HepG2 (cell line): ENCODE data around the gene HPD. TPM values are rescaled to one million over a fixed set of nuclear protein-coding genes. Genes with fewer than 3 reads are reported as not detected.

ENCODE experiments used
- BORCS8-MEF2B ChIP-seq: sonication (generic); formaldehyde crosslinking; IDR thresholded peaks from 2 replicates; pipeline ENCODE4 v1.8.0; 2022; ENCODE audit warnings: mild to moderate bottlenecking, missing genetic modification reagents
- CREBL2 ChIP-seq: sonication (generic); formaldehyde crosslinking; IDR thresholded peaks from 2 replicates; pipeline ENCODE4 v1.8.1; 2023; ENCODE audit warnings: missing genetic modification reagents, mild to moderate bottlenecking, borderline replicate concordance
- ESRRA ChIP-seq: sonication (generic); formaldehyde crosslinking; IDR thresholded peaks from 2 replicates; pipeline ENCODE4 v1.5.1; 2020; ENCODE audit warnings: mild to moderate bottlenecking, low read depth, missing genetic modification reagents
- FOXP1 ChIP-seq, 2 experiments: fragments of 450-650 bp in 1 of 2; IDR thresholded peaks; 2 replicates each; pipeline ENCODE4 v1.6.1; 2017 to 2018; ENCODE audit warnings: antibody characterized with exemption in 1 of 2
- KAT8 ChIP-seq: IDR thresholded peaks from 2 replicates; pipeline ENCODE4 v1.6.1; 2016; ENCODE audit warnings: missing genetic modification reagents, missing compliant biosample characterization
- MTF1 ChIP-seq: sonication (generic); formaldehyde crosslinking; IDR thresholded peaks from 2 replicates; pipeline ENCODE4 v1.5.0; 2020; ENCODE audit warnings: missing genetic modification reagents
- MZF1 ChIP-seq: sonication (generic); formaldehyde crosslinking; IDR thresholded peaks from 2 replicates; pipeline ENCODE4 v1.8.1; 2023; ENCODE audit warnings: mild to moderate bottlenecking, missing genetic modification reagents, borderline replicate concordance
- NAIF1 ChIP-seq: sonication (generic); formaldehyde crosslinking; IDR thresholded peaks from 2 replicates; pipeline ENCODE4 v1.5.0; 2020; ENCODE audit warnings: mild to moderate bottlenecking, missing genetic modification reagents, borderline replicate concordance
- POLR2AphosphoS5 ChIP-seq: IDR thresholded peaks from 2 replicates; pipeline ENCODE4 v1.6.1; 2012; ENCODE audit warnings: low read depth, low read length
- RORA ChIP-seq: sonication (generic); formaldehyde crosslinking; IDR thresholded peaks from 2 replicates; pipeline ENCODE4 v1.5.0; 2020; ENCODE audit warnings: mild to moderate bottlenecking, missing genetic modification reagents, moderate library complexity
- TBP ChIP-seq: sonication (generic); formaldehyde crosslinking; IDR thresholded peaks from 2 replicates; pipeline ENCODE4 v1.5.0; 2020; ENCODE audit warnings: missing genetic modification reagents
- ZFP62 ChIP-seq: sonication (generic); formaldehyde crosslinking; IDR thresholded peaks from 2 replicates; pipeline ENCODE4 v1.4.0; 2020; ENCODE audit warnings: missing genetic modification reagents
- ZMYM4 ChIP-seq: sonication (generic); formaldehyde crosslinking; IDR thresholded peaks from 2 replicates; pipeline ENCODE4 v1.8.1; 2023; ENCODE audit warnings: mild to moderate bottlenecking, missing genetic modification reagents
- ZNF274 ChIP-seq: sonication (generic); formaldehyde crosslinking; IDR thresholded peaks from 2 replicates; pipeline ENCODE4 v1.5.1; 2020; ENCODE audit warnings: mild to moderate bottlenecking, missing genetic modification reagents
- ZNF367 ChIP-seq: sonication (generic); formaldehyde crosslinking; IDR thresholded peaks from 2 replicates; pipeline ENCODE4 v1.4.0; 2020; ENCODE audit warnings: missing genetic modification reagents, borderline replicate concordance
- ZNF652 ChIP-seq: IDR thresholded peaks from 2 replicates; pipeline ENCODE4 v1.6.1; 2016; ENCODE audit warnings: low read depth, borderline replicate concordance
- ZSCAN29 ChIP-seq: sonication (generic); formaldehyde crosslinking; conservative IDR thresholded peaks from 2 replicates; pipeline ENCODE4 v1.4.0; 2020; ENCODE audit warnings: mild to moderate bottlenecking, missing genetic modification reagents
- polyA plus RNA-seq, 8 experiments: library from polyadenylated mRNA; depleted of rRNA in 3 of 8; stranded (reverse) in 7 of 8; unstranded in 1 of 8; fragments of >200 nt; fragmentation: Illumina TruSeq in 4 of 8; extraction: Trizol in 4 of 8; gene quantifications; 2 replicates each; pipeline versions ENCODE4 v1.2.1 to v1.2.3, GENCODE V29; 2011 to 2016; ENCODE audit warnings: low read depth in 4 of 8, missing spikeins in 1 of 8, mixed read lengths in 1 of 8; ENCODE audit not compliant: insufficient read depth in 1 of 8
- total RNA-seq, 5 experiments: library from RNA; depleted of rRNA; stranded (reverse); fragments of >200 nt; fragmentation: Illumina TruSeq; extraction: Trizol; gene quantifications; 2 replicates each; pipeline ENCODE4 v1.2.3, GENCODE V29; 2016; ENCODE audit warnings: low read depth in 1 of 5
- TF ChIP-seq, protein P1 (sequence below): sonication (generic); formaldehyde crosslinking; IDR thresholded peaks from 2 replicates; pipeline ENCODE4 v1.5.0; 2020; ENCODE audit warnings: missing genetic modification reagents
- TF ChIP-seq, protein P2 (sequence below): sonication (generic); formaldehyde crosslinking; IDR thresholded peaks from 2 replicates; pipeline ENCODE4 v1.5.0; 2020; ENCODE audit warnings: missing genetic modification reagents, mild to moderate bottlenecking, borderline replicate concordance
- TF ChIP-seq, protein P3 (sequence below): sonication (generic); formaldehyde crosslinking; IDR thresholded peaks from 2 replicates; pipeline ENCODE4 v1.4.0; 2020; ENCODE audit warnings: missing genetic modification reagents, borderline replicate concordance
- TF ChIP-seq, protein P4 (sequence below): sonication (generic); formaldehyde crosslinking; IDR thresholded peaks from 2 replicates; pipeline ENCODE4 v1.8.1; 2023; ENCODE audit warnings: mild to moderate bottlenecking, missing genetic modification reagents
- TF ChIP-seq, protein P5 (sequence below): sonication (generic); formaldehyde crosslinking; IDR thresholded peaks from 2 replicates; pipeline ENCODE4 v1.4.0; 2020; ENCODE audit warnings: missing genetic modification reagents

The HPD gene
- total and polyA plus RNA-seq, 2 of the 13 experiments (the other 11 are each of a cell fraction or from before 2014, with no cell fraction given): 120 to 195 TPM

DNA sequence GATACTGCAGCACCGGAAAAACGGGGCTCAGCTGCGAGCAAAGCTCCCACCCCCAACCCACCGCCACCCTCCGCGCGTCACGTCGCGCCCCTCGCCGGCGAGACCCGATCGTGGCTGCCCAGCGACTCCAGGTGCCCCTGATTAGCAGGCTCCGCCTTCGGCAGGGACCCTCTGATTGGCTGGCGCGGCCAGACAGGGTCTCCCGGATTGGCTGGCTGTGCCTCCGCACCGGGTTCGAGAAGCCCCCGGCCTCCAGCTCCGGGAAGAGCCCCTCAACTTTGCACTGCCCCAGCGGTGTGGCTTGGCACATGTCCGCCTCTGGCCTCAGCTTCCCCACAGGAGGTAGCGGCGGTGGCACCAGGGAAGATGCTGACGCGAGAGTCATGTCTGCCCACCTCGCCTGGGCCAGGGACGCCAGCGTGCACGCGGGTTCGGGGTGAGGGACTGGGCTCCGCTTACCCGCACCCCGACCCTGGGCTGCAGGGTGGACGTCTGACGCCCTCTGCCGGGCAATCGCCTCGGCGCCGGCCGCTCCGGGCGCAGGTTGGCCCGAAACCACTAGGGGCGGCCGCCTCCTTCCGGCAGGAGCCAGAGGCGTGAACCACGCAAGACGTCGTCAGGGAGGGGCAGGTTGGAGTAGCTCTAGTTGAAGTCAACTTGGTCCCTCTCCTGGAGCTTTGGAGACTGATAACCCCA, 64.7 kb downstream of the HPD start (continued):
- TF ChIP-seq, protein P1, sequence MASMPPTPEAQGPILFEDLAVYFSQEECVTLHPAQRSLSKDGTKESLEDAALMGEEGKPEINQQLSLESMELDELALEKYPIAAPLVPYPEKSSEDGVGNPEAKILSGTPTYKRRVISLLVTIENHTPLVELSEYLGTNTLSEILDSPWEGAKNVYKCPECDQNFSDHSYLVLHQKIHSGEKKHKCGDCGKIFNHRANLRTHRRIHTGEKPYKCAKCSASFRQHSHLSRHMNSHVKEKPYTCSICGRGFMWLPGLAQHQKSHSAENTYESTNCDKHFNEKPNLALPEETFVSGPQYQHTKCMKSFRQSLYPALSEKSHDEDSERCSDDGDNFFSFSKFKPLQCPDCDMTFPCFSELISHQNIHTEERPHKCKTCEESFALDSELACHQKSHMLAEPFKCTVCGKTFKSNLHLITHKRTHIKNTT (CRISPR knock-in tag): no peak
- no peak for TF ChIP-seq MZF1
- peak; percentile 53; the same call in 1 of the 2 replicates for TF ChIP-seq ZNF652 (CRISPR knock-in tag)
- no peak for TF ChIP-seq MTF1
- no peak for TF ChIP-seq RORA (CRISPR knock-in tag)
- TF ChIP-seq ESRRA (CRISPR knock-in tag): no peak
- TF ChIP-seq, protein P2, sequence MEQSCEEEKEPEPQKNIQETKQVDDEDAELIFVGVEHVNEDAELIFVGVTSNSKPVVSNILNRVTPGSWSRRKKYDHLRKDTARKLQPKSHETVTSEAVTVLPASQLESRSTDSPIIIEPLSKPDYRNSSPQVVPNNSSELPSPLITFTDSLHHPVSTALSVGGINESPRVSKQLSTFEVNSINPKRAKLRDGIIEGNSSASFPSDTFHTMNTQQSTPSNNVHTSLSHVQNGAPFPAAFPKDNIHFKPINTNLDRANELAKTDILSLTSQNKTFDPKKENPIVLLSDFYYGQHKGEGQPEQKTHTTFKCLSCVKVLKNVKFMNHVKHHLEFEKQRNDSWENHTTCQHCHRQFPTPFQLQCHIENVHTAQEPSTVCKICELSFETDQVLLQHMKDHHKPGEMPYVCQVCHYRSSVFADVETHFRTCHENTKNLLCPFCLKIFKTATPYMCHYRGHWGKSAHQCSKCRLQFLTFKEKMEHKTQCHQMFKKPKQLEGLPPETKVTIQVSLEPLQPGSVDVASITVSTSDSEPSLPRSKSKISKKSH (CRISPR knock-in tag): no peak
- TF ChIP-seq BORCS8-MEF2B: 0 out of 2 replicates have a peak, but pooled peaks have one; percentile 34
- TF ChIP-seq NAIF1 (CRISPR knock-in tag): no peak; the same call in 1 of the 2 replicates
- peak; percentile 82; the same call in 1 of the 2 replicates for TF ChIP-seq CREBL2 (CRISPR knock-in tag)
- peak; percentile 90; the same call in 1 of the 2 replicates for TF ChIP-seq ZNF274
- peak; percentile 57 for TF ChIP-seq ZMYM4 (CRISPR knock-in tag)
- TF ChIP-seq ZFP62 (CRISPR knock-in tag): no peak
- TF ChIP-seq ZNF367 (CRISPR knock-in tag): peak; percentile 63; the same call in 1 of the 2 replicates
- TF ChIP-seq, protein P3, sequence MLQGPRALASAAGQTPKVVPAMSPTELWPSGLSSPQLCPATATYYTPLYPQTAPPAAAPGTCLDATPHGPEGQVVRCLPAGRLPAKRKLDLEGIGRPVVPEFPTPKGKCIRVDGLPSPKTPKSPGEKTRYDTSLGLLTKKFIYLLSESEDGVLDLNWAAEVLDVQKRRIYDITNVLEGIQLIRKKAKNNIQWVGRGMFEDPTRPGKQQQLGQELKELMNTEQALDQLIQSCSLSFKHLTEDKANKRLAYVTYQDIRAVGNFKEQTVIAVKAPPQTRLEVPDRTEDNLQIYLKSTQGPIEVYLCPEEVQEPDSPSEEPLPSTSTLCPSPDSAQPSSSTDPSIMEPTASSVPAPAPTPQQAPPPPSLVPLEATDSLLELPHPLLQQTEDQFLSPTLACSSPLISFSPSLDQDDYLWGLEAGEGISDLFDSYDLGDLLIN (CRISPR knock-in tag): no peak
- TF ChIP-seq, protein P4, sequence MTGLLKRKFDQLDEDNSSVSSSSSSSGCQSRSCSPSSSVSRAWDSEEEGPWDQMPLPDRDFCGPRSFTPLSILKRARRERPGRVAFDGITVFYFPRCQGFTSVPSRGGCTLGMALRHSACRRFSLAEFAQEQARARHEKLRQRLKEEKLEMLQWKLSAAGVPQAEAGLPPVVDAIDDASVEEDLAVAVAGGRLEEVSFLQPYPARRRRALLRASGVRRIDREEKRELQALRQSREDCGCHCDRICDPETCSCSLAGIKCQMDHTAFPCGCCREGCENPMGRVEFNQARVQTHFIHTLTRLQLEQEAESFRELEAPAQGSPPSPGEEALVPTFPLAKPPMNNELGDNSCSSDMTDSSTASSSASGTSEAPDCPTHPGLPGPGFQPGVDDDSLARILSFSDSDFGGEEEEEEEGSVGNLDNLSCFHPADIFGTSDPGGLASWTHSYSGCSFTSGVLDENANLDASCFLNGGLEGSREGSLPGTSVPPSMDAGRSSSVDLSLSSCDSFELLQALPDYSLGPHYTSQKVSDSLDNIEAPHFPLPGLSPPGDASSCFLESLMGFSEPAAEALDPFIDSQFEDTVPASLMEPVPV (CRISPR knock-in tag): peak; percentile 84; the same call in 1 of the 2 replicates
- TF ChIP-seq FOXP1 (IDR thresholded peaks at IDR 0.05): no peak
- TF ChIP-seq FOXP1 (CRISPR knock-in tag; IDR thresholded peaks at IDR 0.05): no peak
- 0 out of 2 replicates have a peak, but pooled peaks have one; percentile 53 for TF ChIP-seq TBP (CRISPR knock-in tag)
- TF ChIP-seq POLR2AphosphoS5: no peak
- TF ChIP-seq ZSCAN29: peak; percentile 67; the same call in 1 of the 2 replicates
- peak; percentile 70; the same call in 1 of the 2 replicates for TF ChIP-seq KAT8 (CRISPR knock-in tag)
- TF ChIP-seq, protein P5, sequence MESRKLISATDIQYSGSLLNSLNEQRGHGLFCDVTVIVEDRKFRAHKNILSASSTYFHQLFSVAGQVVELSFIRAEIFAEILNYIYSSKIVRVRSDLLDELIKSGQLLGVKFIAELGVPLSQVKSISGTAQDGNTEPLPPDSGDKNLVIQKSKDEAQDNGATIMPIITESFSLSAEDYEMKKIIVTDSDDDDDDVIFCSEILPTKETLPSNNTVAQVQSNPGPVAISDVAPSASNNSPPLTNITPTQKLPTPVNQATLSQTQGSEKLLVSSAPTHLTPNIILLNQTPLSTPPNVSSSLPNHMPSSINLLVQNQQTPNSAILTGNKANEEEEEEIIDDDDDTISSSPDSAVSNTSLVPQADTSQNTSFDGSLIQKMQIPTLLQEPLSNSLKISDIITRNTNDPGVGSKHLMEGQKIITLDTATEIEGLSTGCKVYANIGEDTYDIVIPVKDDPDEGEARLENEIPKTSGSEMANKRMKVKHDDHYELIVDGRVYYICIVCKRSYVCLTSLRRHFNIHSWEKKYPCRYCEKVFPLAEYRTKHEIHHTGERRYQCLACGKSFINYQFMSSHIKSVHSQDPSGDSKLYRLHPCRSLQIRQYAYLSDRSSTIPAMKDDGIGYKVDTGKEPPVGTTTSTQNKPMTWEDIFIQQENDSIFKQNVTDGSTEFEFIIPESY (CRISPR knock-in tag): peak; percentile 96
